Neural progenitor cell (in vitro differentiated cells): ENCODE results near the gene ANGEL2.

ENCODE experiments used
- EZH2 ChIP-seq: fragments of 200-600 bp; sonication (generic); IDR thresholded peaks from 2 replicates; pipeline ENCODE4 v1.6.1; 2017; ENCODE audit warnings: antibody characterized with exemption, mild to moderate bottlenecking, moderate library complexity
- EZH2phosphoT487 ChIP-seq: fragments of 200-600 bp; sonication (generic); IDR thresholded peaks from 2 replicates; pipeline ENCODE4 v1.6.1; 2017; ENCODE audit warnings: antibody characterized with exemption
- TF ChIP-seq, protein P1 (sequence below): fragments of 200-600 bp; sonication (generic); IDR thresholded peaks from 2 replicates; pipeline ENCODE4 v1.5.1; 2017; ENCODE audit warnings: antibody characterized with exemption, mild to moderate bottlenecking

DNA sequence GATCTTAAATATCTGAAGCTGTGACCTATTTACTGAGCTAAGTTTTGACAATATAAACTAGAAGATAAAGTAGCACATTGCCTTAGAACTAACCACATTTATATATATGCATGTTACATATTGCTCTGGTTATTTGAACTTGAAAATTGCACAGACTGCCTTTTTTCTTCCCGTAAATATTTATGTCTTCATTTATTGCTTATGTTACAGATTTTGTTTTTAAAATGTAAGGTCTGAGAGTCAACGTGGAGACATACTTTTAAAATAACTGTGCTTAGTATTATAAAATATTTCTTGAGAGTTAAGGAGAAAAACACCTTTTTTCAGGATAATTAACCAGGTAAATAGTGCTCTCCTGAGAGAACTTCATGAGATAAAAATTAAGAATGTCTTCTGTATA lies 38.5 kb upstream of the ANGEL2 start:
- TF ChIP-seq, protein P1, sequence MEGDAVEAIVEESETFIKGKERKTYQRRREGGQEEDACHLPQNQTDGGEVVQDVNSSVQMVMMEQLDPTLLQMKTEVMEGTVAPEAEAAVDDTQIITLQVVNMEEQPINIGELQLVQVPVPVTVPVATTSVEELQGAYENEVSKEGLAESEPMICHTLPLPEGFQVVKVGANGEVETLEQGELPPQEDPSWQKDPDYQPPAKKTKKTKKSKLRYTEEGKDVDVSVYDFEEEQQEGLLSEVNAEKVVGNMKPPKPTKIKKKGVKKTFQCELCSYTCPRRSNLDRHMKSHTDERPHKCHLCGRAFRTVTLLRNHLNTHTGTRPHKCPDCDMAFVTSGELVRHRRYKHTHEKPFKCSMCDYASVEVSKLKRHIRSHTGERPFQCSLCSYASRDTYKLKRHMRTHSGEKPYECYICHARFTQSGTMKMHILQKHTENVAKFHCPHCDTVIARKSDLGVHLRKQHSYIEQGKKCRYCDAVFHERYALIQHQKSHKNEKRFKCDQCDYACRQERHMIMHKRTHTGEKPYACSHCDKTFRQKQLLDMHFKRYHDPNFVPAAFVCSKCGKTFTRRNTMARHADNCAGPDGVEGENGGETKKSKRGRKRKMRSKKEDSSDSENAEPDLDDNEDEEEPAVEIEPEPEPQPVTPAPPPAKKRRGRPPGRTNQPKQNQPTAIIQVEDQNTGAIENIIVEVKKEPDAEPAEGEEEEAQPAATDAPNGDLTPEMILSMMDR: no peak
- TF ChIP-seq EZH2phosphoT487 (no peak), EZH2 (no peak)
